GM10248 (cell line): ENCODE results near the gene CNMD.
A peak's percentile ranks its signal among the peaks of the same experiment; 100 is the strongest.

Experiments
- CTCF ChIA-PET: fragments of 300-600 bp; sonication (Branson Sonifier 250); formaldehyde crosslinking; extraction: SDS; loops from one replicate; lab custom pipeline; 2021; ENCODE audit warnings: antibody characterized with exemption; lab: Yijun Ruan, JAX
- POLR2A ChIA-PET: fragments of 350-650 bp; sonication (Branson Sonifier 250); formaldehyde crosslinking; extraction: SDS; loops from one replicate; lab custom pipeline; 2020; ENCODE audit warnings: antibody characterized with exemption; lab: Yijun Ruan, JAX
- DNase-seq: peaks from one replicate; pipeline ENCODE4 v3.0.0; 2012; ENCODE audit errors: extremely low spot score
- TF ChIP-seq, protein P1 (sequence below): IDR thresholded peaks from 2 replicates; pipeline ENCODE4 v1.5.1; 2012; ENCODE audit warnings: mild to moderate bottlenecking, low read depth; ENCODE audit errors: extremely low read depth, missing control alignments, control extremely low read depth

The CNMD gene

GRCh38 chr13:52665325-52665724 is 74.3 kb downstream of the CNMD start:
- TF ChIP-seq, protein P1, sequence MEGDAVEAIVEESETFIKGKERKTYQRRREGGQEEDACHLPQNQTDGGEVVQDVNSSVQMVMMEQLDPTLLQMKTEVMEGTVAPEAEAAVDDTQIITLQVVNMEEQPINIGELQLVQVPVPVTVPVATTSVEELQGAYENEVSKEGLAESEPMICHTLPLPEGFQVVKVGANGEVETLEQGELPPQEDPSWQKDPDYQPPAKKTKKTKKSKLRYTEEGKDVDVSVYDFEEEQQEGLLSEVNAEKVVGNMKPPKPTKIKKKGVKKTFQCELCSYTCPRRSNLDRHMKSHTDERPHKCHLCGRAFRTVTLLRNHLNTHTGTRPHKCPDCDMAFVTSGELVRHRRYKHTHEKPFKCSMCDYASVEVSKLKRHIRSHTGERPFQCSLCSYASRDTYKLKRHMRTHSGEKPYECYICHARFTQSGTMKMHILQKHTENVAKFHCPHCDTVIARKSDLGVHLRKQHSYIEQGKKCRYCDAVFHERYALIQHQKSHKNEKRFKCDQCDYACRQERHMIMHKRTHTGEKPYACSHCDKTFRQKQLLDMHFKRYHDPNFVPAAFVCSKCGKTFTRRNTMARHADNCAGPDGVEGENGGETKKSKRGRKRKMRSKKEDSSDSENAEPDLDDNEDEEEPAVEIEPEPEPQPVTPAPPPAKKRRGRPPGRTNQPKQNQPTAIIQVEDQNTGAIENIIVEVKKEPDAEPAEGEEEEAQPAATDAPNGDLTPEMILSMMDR: peak; percentile 37
- ChIA-PET POLR2A (interaction anchor here (1.7 kb wide), 1 partner anchor 12 kb away, joined by 5 read pairs; the partner anchor contains the start of gene SUGT1), CTCF (interaction anchor here (0.6 to 5.0 kb wide), 28 partner anchors 8 to 303 kb away, joined by 3 to 55 read pairs (median 4); partner anchors contain the start of gene SUGT1)
- DNase-seq: peak; percentile 20

DNA sequence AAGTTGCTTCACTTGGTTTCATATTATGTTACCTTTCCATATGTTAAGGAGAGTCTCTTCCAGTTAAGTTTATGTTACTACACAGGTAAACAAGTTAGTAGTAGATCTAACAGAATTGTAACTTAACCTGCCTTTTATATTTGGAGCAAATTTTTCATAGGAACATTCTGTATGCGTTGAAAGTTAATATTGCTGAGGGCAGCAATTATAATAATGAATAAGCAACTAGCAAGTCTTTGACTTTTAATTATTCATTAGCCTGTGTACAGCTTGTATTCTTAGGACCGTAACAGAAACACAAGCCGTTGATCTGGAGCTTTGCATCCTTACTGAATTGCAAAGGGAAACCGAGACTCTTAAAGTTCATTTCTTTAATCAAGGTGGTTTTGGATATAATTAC is 75.3 kb downstream of the CNMD start:
- TF ChIP-seq, protein P1: no peak
- DNase-seq: no peak
- POLR2A ChIA-PET: no interaction called here
- CTCF ChIA-PET: interaction anchor here (1.2 to 5.0 kb wide), 14 partner anchors 9 to 304 kb away, joined by 3 to 55 read pairs (median 6); partner anchors contain the start of gene SUGT1

DNA sequence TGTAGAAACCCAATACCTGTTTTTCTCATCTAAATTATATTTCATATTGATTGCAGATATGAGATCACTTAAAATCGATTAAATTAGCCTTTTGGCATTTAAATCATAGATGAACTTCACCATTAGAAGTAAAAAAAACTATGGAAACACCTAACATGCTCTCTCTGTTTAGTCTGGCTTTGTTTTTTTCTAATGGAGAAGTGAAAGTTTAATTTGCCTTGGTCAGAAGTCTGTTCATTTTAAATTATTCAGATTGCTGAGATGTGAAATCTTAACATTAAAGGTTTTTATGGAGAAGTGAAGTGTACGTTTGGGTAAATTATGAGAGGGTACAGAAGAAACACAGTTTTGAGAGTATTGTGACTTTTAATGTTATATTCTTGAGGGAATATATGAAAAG is 80.3 kb downstream of the CNMD start:
- ChIA-PET POLR2A (no interaction called here), CTCF (no interaction called here)

More for the DNA sequence above, 80.3 kb downstream of the CNMD start:
- TF ChIP-seq, protein P1: no peak
- DNase-seq: no peak
